GM19239 (cell line): ENCODE results near the gene LCP2.

Experiments
- DNase-seq: peaks from one replicate; pipeline ENCODE4 v3.0.0; 2011; ENCODE audit warnings: low spot score; ENCODE audit not compliant: insufficient read length
- FAIRE-seq: peaks from 2 replicates; lab custom pipeline; 2011; peaks lifted over from hg19 to GRCh38; lab: Jason Lieb, UNC

The LCP2 gene

DNA sequence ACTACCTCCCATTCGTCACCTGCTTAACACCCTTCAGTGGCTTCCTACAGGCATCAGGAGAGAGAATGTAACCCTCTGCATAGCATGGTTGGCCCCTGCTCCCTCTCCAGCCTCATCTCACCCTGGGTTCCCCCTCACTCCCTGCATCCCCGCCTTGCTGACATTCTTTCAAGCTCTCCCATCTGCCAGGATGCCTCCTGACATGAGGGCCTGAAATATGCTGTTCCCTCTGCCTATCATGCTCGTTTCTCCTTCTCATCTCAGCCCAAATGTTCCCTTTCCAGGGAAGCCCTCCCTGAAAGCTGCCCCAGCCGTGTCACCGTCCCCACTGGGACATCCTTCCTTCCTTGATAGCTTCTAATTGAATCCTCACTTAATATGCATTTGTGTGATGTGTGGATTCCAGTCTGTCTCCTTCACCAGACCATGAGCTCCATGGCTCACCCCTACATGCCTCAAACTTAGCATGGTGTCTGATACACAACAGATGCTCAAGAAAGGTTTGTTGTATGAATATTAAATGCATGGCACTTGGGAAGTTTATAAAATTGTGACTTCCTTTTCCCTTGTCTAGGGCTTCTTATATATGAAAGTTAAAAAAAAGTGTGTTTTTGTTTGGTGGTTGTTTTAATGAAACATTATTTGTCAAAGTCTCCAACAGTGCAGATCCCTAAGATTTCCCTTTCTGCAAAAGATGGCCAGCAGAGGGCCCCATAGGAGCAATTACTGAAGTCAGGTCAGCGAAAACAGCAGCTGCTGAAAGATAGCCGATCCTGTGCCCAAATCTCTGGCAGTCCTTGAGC, 72.0 kb downstream of the LCP2 start:
- FAIRE-seq (peak; percentile 91), DNase-seq (peak; percentile 57)

GRCh38 chr5:170223906-170224305, 73.7 kb downstream of the LCP2 start:
- no peak for DNase-seq

GRCh38 chr5:170223360-170223759, 74.2 kb downstream of the LCP2 start:
- DNase-seq, result no peak
- FAIRE-seq, result no peak

More at GRCh38 chr5:170223906-170224305, 73.7 kb downstream of the LCP2 start:
- no peak for FAIRE-seq

- DNase-seq (no peak), FAIRE-seq (no peak)
These were observed 76.2 kb downstream of the LCP2 start for GRCh38 chr5:170221327-170221741.

- no peak for FAIRE-seq
- no peak for DNase-seq
These were observed 77.4 kb downstream of the LCP2 start for GRCh38 chr5:170220191-170220590.

DNA sequence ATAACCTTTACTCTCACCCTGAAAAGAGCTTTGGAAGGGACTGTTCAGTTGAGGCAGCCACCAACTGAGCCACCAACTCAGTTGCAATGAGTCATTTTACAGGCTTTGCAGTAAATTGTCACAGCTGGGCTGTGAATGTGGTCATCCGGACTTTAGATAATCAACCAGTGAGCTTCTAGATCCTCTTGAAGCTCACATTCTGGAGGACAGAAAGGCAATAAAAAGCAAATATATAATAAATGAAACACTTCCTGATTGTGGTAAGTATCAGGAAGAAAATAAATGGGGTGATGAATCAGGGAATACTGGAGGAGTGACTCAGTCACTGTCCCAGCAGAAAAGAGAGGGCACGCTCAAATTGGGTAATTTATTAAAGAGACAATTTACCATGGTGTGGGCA, 78.0 kb downstream of the LCP2 start:
- no peak for FAIRE-seq
- no peak for DNase-seq

- DNase-seq, result no peak
- FAIRE-seq, result no peak
These were observed 78.9 kb downstream of the LCP2 start for GRCh38 chr5:170218726-170219125.

GRCh38 chr5:170217831-170218230, 79.7 kb downstream of the LCP2 start:
- FAIRE-seq, result no peak
- no peak for DNase-seq

DNA sequence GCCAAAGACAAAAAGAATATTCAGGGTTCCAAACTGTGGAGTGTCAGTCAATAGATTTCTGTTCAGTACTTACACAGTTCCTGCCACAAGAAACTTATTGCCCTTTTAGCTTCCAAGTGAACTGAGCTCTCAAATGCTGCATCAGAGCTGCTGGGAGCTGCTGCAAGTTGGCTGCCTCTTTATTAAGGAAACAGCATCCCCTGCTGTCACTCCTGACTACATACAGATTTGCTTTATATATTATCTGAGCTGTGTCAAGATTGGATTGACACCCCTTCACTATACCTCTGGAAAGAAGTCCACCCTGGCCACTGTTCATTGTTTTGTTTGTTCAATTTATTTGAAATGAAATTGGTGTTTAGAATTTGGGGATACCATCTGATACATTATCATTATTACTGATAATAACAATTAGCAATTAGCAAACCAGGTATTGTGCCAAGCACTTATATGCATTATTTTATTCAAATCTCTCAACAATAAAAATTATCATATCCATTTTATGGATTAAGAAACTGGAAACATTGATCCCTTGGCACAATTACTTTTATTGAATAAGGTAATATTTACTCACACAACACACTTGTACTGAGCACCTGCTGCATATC, 81.2 kb downstream of the LCP2 start:
- no peak for DNase-seq
- no peak for FAIRE-seq

DNA sequence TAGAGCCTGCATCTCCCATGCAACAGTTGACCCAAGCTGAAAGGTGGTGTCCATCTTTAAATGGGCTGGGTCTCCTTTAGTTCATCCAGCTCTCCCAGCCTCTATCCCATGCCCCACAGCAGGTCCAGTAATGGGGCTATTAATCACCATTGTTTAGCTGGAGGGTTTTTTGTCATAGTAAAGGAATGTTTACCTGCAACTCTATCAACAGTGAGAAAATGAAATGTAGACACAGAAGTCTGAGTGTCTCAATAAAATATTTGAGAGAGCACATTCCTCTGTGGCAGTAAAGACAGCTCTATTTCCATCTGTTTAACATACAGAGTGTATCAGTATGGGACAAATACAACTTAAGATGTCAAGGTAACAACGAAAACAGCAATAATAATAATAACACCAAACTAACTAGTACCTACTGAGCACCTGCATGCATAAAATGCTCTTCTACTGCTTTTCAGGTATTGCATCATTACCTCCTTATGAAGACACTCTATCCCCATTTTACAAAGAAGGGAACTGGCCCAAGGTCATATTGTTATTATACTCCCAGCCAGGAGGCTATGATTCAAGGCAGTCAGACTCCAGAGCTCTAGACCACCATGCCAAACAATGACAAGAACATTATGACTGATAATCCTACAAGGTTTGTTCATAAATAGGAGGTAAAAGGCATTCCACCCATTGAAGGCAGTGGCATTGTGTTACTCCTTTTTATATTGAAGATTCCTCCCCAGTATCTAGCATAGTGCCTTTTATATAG, 85.8 kb downstream of the LCP2 start:
- FAIRE-seq (no peak), DNase-seq (no peak)

- no peak for FAIRE-seq
- no peak for DNase-seq
These were observed 90.6 kb downstream of the LCP2 start for GRCh38 chr5:170206958-170207357.

DNA sequence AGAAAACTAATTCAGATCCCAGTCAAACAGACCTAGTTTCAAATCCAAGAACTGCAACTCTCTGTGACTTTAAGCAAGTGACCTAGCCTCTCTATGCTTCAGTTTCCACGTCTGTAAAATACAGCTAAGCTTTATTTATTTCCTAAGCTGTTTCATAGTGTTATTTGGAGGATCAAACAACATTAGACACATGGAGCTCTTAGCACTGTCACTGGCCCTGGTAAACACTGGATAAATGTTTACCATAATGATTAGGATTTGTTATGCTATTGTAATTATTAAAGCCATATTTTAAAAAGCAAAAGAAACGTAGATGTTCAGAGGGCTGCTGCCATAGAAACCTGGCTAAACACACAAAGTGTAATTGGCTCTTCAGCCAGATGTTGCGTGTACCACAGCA, 91.4 kb downstream of the LCP2 start:
- DNase-seq (no peak), FAIRE-seq (no peak)

DNA sequence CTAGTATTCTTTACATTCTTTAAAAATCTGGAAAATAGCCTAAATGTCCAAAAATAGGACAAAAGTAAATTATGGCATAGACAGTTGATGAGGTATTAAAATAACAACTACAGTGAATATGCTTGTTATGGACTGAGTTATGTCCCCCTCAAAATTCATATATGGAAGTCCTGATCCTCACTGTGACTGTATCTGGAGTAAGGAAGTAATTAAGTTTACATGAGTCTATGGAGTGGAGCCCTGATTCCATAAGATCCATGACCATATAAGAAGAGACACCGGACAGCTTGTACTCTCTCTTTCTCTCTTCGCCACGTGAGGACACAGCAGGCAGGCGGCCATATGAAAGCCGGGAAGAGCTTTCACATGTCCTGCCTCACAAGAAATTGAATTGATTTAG, 93.4 kb downstream of the LCP2 start:
- no peak for FAIRE-seq

DNA sequence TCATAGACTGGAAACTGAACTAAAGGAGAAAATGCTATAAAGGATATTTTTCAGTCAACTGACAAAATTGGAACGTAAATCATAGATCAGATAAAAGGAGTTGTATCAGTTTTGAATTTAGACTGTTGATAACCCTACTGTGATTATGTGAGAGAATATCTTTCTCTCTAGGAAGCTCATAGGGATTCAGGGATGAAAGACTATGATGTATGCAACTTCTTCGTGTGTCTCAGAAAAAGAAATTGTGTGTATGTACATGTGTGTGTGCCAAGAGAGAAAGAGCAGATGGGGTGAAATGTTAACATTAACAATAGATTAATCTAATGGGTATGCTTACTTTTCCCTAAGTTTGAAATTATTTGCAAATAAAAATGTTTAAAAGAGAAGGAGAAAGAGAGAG, 95.5 kb downstream of the LCP2 start:
- FAIRE-seq (no peak), DNase-seq (no peak)

More for the DNA sequence above, 93.4 kb downstream of the LCP2 start:
- no peak for DNase-seq

DNA sequence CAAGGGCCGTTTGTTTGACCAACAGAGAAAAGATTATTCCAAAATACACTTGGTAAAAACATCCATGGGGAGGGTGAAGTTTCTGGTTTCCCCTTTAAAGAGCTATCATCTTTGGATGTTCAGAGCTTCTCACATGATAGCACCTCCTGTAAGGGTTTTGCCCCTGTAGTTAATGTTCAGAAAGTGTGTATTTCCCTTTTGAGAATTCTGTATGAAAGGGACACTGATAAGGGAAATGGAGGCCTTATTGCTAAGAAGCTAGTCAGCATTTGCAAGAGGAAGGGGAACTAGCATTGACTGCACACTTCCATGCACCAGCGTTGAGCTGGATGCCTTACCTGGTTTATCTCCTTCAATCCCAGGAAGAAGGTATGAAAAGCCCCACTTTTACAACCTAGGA, 96.3 kb downstream of the LCP2 start:
- FAIRE-seq, result no peak
- DNase-seq, result no peak

- FAIRE-seq, result no peak
- DNase-seq, result no peak
These were observed 96.7 kb downstream of the LCP2 start for GRCh38 chr5:170200876-170201275.
